HepG2 (cell line): ENCODE data around the gene DDX20. TPM values are rescaled to one million over a fixed set of nuclear protein-coding genes. Genes with fewer than 3 reads are reported as not detected.

Source experiments
- ATAC-seq: fragments of 200-7000 bp; cut with Tn5 transposase; 3 replicates; pipeline ENCODE4 v1.9.1; 2020; ENCODE audit warnings: mild to moderate bottlenecking, moderate library complexity
- BruUV-seq: library from RNA; stranded (reverse); fragments of 400-500 nt; replicated peaks from 2 replicates; lab custom pipeline; 2021; lab: Mats Ljungman, UMichigan
- CTCF ChIA-PET: fragments of 300-600 bp; formaldehyde crosslinking; extraction: SDS; loops from one replicate; lab custom pipeline; 2021; ENCODE audit warnings: low total read pairs, inconsistent platforms, low intra/inter-chr PET ratio; lab: Yijun Ruan, JAX
- POLR2A ChIA-PET: fragments of 350-600 bp; sonication (Branson Sonifier 250); formaldehyde crosslinking; loops from one replicate; lab custom pipeline; 2020; ENCODE audit warnings: antibody characterized with exemption, inconsistent platforms; lab: Yijun Ruan, JAX
- DNase-seq: peaks from one replicate; pipeline ENCODE4 v3.0.0-alpha.2; 2015; ENCODE audit warnings: low spot score
- FAIRE-seq: peaks from 3 replicates; lab custom pipeline; 2011; peaks lifted over from hg19 to GRCh38; lab: Jason Lieb, UNC
- H2AFZ ChIP-seq: one replicate; pipeline ENCODE4 v1.6.1; 2011; ENCODE audit warnings: low read length, inconsistent platforms
- H3K27ac ChIP-seq: fragments of 300-600 bp; 3 replicates; pipeline ENCODE4 v1.8.0; 2011; ENCODE audit warnings: mixed run types, mild to moderate bottlenecking, mixed read lengths, low read length, inconsistent platforms; ENCODE audit not compliant: insufficient read depth; ENCODE audit errors: extremely low read length
- H3K27me3 ChIP-seq, 2 experiments: fragments of 200-600 bp in 1 of 2; 2 replicates in 1 of 2; 3 replicates in 1 of 2; pipeline versions ENCODE4 v1.6.0 to v1.8.0; 2011; ENCODE audit warnings: low read length in 2 of 2, mild to moderate bottlenecking in 2 of 2, moderate library complexity in 2 of 2, inconsistent platforms in 1 of 2; ENCODE audit not compliant: insufficient read depth in 2 of 2, control insufficient read depth in 1 of 2
- H3K36me3 ChIP-seq, 2 experiments: fragments of 200-600 bp in 1 of 2; replicated peaks in 1 of 2; 2 replicates in 1 of 2; 3 replicates in 1 of 2; pipeline versions ENCODE4 v1.5.1 to v1.8.0; 2011; ENCODE audit warnings: low read length in 2 of 2, inconsistent platforms in 1 of 2; ENCODE audit not compliant: insufficient read depth in 2 of 2, control insufficient read depth in 1 of 2
- H3K4me1 ChIP-seq: 2 replicates; pipeline ENCODE4 v1.5.1; 2012; ENCODE audit warnings: low read length, inconsistent platforms; ENCODE audit not compliant: insufficient read depth
- H3K4me2 ChIP-seq: 2 replicates; pipeline ENCODE4 v1.6.0; 2011; ENCODE audit warnings: low read depth, low read length, inconsistent platforms
- H3K4me3 ChIP-seq, 3 experiments: fragments of 200-600 bp in 1 of 3; sonication (generic), shearing (Covaris generic) in 1 of 3; replicated peaks in 1 of 3; 2 replicates each; pipeline ENCODE4 v1.5.1; 2011 to 2016; ENCODE audit warnings: low read length in 3 of 3, inconsistent platforms in 2 of 3, low read depth in 2 of 3, mild to moderate bottlenecking in 2 of 3, control low read depth in 1 of 3, mixed read lengths in 1 of 3; ENCODE audit not compliant: insufficient read depth in 1 of 3
- H3K79me2 ChIP-seq: one replicate; pipeline ENCODE4 v1.6.1; 2011; ENCODE audit warnings: low read length, inconsistent platforms; ENCODE audit not compliant: insufficient read depth
- H3K9ac ChIP-seq: 2 replicates; pipeline ENCODE4 v1.6.0; 2011; ENCODE audit warnings: mild to moderate bottlenecking, low read depth, low read length, inconsistent platforms; ENCODE audit not compliant: insufficient read depth
- H3K9me3 ChIP-seq: 2 replicates; pipeline ENCODE4 v1.5.1; 2012; ENCODE audit warnings: mild to moderate bottlenecking, low read length
- H4K20me1 ChIP-seq: 2 replicates; pipeline ENCODE4 v1.6.0; 2011; ENCODE audit warnings: inconsistent platforms, mild to moderate bottlenecking, low read length, moderate library complexity; ENCODE audit not compliant: insufficient read depth
- JUN ChIP-seq: sonication (generic); formaldehyde crosslinking; IDR thresholded peaks from 2 replicates; pipeline ENCODE4 v1.4.0; 2020; ENCODE audit warnings: mild to moderate bottlenecking, missing genetic modification reagents
- KDM5A ChIP-seq: fragments of 200-600 bp; sonication (generic); IDR thresholded peaks from 2 replicates; pipeline ENCODE4 v1.7.0; 2018; ENCODE audit warnings: antibody characterized with exemption, mild to moderate bottlenecking, low read length, borderline replicate concordance
- SAP130 ChIP-seq: IDR thresholded peaks from 2 replicates; pipeline ENCODE4 v1.6.1; 2016; ENCODE audit warnings: low read depth
- YY1 ChIP-seq: IDR thresholded peaks from 2 replicates; pipeline ENCODE4 v1.6.1; 2011; ENCODE audit warnings: low read length, low read depth, moderate library complexity, mild to moderate bottlenecking; ENCODE audit not compliant: insufficient read depth, insufficient replicate concordance
- ZFX ChIP-seq: sonication (generic); formaldehyde crosslinking; IDR thresholded peaks from 2 replicates; pipeline ENCODE4 v1.4.0; 2020; ENCODE audit warnings: mild to moderate bottlenecking, low read depth, missing genetic modification reagents, moderate library complexity
- ZMYM2 ChIP-seq: sonication (generic); formaldehyde crosslinking; IDR thresholded peaks from 2 replicates; pipeline ENCODE4 v1.8.0; 2022; ENCODE audit warnings: mild to moderate bottlenecking, missing genetic modification reagents
- ZNF18 ChIP-seq: sonication (generic); formaldehyde crosslinking; IDR thresholded peaks from 2 replicates; pipeline ENCODE4 v1.8.0; 2022; ENCODE audit warnings: mild to moderate bottlenecking, missing genetic modification reagents; ENCODE audit not compliant: insufficient replicate concordance
- ZNF468 ChIP-seq: sonication (generic); formaldehyde crosslinking; IDR thresholded peaks from 2 replicates; pipeline ENCODE4 v1.8.0; 2022; ENCODE audit warnings: mild to moderate bottlenecking, moderate library complexity, missing genetic modification reagents
- ZNF766 ChIP-seq: sonication (generic); formaldehyde crosslinking; IDR thresholded peaks from 2 replicates; pipeline ENCODE4 v1.5.0; 2020; ENCODE audit warnings: missing genetic modification reagents, borderline replicate concordance
- ZSCAN29 ChIP-seq: sonication (generic); formaldehyde crosslinking; conservative IDR thresholded peaks from 2 replicates; pipeline ENCODE4 v1.4.0; 2020; ENCODE audit warnings: mild to moderate bottlenecking, missing genetic modification reagents
- WGBS: methylation state at CpG from one replicate; pipeline ENCODE4 v1.1.6; 2017; ENCODE audit warnings: low lambda C conversion rate; 5-methylcytosine and 5-hydroxymethylcytosine counted together
- in situ Hi-C: cut with HindIII; loops from 2 replicates; pipeline ENCODE4 v1.10.0; 2017; ENCODE audit warnings: low pct_unique_long_range_greater_than_20kb; ENCODE audit not compliant: extremely low pct_ligation_motif_present
- intact Hi-C: fragments of 100-400 bp; cut with micrococcal nuclease; formaldehyde crosslinking; loops from one replicate; pipeline ENCODE4 v1.10.0; 2022; ENCODE audit not compliant: unreplicated experiment
- polyA plus RNA-seq, 8 experiments: library from polyadenylated mRNA; depleted of rRNA in 3 of 8; stranded (reverse) in 7 of 8; unstranded in 1 of 8; fragments of >200 nt; fragmentation: Illumina TruSeq in 4 of 8; extraction: Trizol in 4 of 8; gene quantifications; 2 replicates each; pipeline versions ENCODE4 v1.2.1 to v1.2.3, GENCODE V29; 2011 to 2016; ENCODE audit warnings: low read depth in 4 of 8, missing spikeins in 1 of 8, mixed read lengths in 1 of 8; ENCODE audit not compliant: insufficient read depth in 1 of 8
- total RNA-seq, 5 experiments: library from RNA; depleted of rRNA; stranded (reverse); fragments of >200 nt; fragmentation: Illumina TruSeq; extraction: Trizol; gene quantifications; 2 replicates each; pipeline ENCODE4 v1.2.3, GENCODE V29; 2016; ENCODE audit warnings: low read depth in 1 of 5
- TF ChIP-seq, protein P1 (sequence below): sonication (generic); formaldehyde crosslinking; IDR thresholded peaks from 2 replicates; pipeline ENCODE4 v1.5.0; 2020; ENCODE audit warnings: mild to moderate bottlenecking, missing genetic modification reagents, borderline replicate concordance
- TF ChIP-seq, protein P2 (sequence below): sonication (generic); formaldehyde crosslinking; IDR thresholded peaks from 2 replicates; pipeline ENCODE4 v1.9.0; 2022; ENCODE audit warnings: missing genetic modification reagents, mild to moderate bottlenecking, borderline replicate concordance

Gene DDX20
- total and polyA plus RNA-seq, 2 of the 13 experiments (the other 11 are each of a cell fraction or from before 2014, with no cell fraction given), result 4.0 to 14.3 TPM

DNA sequence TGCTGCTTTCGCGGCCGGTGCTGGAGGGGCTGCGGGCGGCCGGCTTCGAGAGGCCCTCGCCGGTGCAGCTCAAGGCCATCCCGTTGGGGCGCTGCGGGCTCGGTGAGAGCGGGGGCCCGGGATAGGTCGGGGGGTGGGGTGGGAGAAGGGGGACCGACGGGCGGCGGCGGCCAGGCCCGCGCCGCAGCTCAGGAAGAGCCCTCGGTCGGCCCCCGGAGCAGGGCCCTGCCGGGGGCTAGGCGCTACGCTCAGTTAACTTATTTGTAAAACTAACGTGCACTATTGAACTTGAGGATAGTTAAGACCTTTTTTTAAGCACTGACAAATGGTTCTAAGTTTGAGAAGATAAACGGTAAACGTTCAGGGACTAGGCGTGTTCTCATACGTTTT, 418 bp downstream of the DDX20 start:
- 1% methylated on average over 5 of the region's 35 CpGs for WGBS
- no TSS peak for BruUV-seq
- CTCF ChIA-PET, result interaction anchor here (1.9 kb wide), 1 partner anchor 41 kb away, joined by 19 read pairs; no protein-coding TSS in a partner anchor
- no peak for DNase-seq
- intact Hi-C loops, result loop anchor here (1.0 kb wide), 1 partner anchor 11 kb away; no protein-coding TSS in a partner anchor
- peak overlapping the region; percentile 91 for H3K9ac ChIP-seq
- peak overlapping the region; percentile 80 to 96 (median 87) for H3K4me3 ChIP-seq
- in situ Hi-C loops, result loop anchor here (5.0 kb wide), 1 partner anchor 34 kb away; no protein-coding TSS in a partner anchor
- H2AFZ ChIP-seq, result no peak overlapping the region
- FAIRE-seq, result no peak
- peaks cover 46% of the 10 kb centered on the region for H3K4me1 ChIP-seq
- peak overlapping the region; percentile 89 for H3K4me2 ChIP-seq
- peaks cover 0 to 16% of the 10 kb centered on the region in 2 experiments; a peak in 4 of 5 replicates for H3K36me3 ChIP-seq
- POLR2A ChIA-PET, result interaction anchor here (0.6 to 3.4 kb wide), 4 partner anchors 11 to 163 kb away, joined by 3 to 22 read pairs (median 5); partner anchors contain the start of gene INKA2
- peak overlapping the region; percentile 83 for H3K27ac ChIP-seq
- H3K9me3 ChIP-seq, result no peaks in the 10 kb centered on the region
- no peaks in the 10 kb centered on the region; a peak in 1 of 5 replicates for H3K27me3 ChIP-seq
- peaks cover 23% of the 10 kb centered on the region for H3K79me2 ChIP-seq
- no peaks in the 10 kb centered on the region for H4K20me1 ChIP-seq
- ATAC-seq, result peak; percentile 65
- TF ChIP-seq ZMYM2 (CRISPR knock-in tag) (0 out of 2 replicates have a peak, but pooled peaks have one; percentile 3), ZSCAN29 (CRISPR knock-in tag) (no peak), SAP130 (CRISPR knock-in tag) (no peak), YY1 (no peak), ZNF766 (CRISPR knock-in tag) (no peak), JUN (no peak), ZNF468 (CRISPR knock-in tag) (no peak), ZFX (CRISPR knock-in tag) (peak; percentile 27; the same call in 1 of the 2 replicates), ZNF18 (CRISPR knock-in tag) (peak; percentile 1), KDM5A (no peak)
- TF ChIP-seq, protein P1, sequence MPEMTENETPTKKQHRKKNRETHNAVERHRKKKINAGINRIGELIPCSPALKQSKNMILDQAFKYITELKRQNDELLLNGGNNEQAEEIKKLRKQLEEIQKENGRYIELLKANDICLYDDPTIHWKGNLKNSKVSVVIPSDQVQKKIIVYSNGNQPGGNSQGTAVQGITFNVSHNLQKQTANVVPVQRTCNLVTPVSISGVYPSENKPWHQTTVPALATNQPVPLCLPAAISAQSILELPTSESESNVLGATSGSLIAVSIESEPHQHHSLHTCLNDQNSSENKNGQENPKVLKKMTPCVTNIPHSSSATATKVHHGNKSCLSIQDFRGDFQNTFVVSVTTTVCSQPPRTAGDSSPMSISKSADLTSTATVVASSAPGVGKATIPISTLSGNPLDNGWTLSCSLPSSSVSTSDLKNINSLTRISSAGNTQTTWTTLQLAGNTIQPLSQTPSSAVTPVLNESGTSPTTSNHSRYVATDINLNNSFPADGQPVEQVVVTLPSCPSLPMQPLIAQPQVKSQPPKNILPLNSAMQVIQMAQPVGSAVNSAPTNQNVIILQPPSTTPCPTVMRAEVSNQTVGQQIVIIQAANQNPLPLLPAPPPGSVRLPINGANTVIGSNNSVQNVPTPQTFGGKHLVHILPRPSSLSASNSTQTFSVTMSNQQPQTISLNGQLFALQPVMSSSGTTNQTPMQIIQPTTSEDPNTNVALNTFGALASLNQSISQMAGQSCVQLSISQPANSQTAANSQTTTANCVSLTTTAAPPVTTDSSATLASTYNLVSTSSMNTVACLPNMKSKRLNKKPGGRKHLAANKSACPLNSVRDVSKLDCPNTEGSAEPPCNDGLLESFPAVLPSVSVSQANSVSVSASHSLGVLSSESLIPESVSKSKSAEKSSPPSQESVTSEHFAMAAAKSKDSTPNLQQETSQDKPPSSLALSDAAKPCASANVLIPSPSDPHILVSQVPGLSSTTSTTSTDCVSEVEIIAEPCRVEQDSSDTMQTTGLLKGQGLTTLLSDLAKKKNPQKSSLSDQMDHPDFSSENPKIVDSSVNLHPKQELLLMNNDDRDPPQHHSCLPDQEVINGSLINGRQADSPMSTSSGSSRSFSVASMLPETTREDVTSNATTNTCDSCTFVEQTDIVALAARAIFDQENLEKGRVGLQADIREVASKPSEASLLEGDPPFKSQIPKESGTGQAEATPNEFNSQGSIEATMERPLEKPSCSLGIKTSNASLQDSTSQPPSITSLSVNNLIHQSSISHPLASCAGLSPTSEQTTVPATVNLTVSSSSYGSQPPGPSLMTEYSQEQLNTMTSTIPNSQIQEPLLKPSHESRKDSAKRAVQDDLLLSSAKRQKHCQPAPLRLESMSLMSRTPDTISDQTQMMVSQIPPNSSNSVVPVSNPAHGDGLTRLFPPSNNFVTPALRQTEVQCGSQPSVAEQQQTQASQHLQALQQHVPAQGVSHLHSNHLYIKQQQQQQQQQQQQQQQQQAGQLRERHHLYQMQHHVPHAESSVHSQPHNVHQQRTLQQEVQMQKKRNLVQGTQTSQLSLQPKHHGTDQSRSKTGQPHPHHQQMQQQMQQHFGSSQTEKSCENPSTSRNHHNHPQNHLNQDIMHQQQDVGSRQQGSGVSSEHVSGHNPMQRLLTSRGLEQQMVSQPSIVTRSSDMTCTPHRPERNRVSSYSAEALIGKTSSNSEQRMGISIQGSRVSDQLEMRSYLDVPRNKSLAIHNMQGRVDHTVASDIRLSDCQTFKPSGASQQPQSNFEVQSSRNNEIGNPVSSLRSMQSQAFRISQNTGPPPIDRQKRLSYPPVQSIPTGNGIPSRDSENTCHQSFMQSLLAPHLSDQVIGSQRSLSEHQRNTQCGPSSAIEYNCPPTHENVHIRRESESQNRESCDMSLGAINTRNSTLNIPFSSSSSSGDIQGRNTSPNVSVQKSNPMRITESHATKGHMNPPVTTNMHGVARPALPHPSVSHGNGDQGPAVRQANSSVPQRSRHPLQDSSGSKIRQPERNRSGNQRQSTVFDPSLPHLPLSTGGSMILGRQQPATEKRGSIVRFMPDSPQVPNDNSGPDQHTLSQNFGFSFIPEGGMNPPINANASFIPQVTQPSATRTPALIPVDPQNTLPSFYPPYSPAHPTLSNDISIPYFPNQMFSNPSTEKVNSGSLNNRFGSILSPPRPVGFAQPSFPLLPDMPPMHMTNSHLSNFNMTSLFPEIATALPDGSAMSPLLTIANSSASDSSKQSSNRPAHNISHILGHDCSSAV (CRISPR knock-in tag), result no peak
- TF ChIP-seq, protein P2, sequence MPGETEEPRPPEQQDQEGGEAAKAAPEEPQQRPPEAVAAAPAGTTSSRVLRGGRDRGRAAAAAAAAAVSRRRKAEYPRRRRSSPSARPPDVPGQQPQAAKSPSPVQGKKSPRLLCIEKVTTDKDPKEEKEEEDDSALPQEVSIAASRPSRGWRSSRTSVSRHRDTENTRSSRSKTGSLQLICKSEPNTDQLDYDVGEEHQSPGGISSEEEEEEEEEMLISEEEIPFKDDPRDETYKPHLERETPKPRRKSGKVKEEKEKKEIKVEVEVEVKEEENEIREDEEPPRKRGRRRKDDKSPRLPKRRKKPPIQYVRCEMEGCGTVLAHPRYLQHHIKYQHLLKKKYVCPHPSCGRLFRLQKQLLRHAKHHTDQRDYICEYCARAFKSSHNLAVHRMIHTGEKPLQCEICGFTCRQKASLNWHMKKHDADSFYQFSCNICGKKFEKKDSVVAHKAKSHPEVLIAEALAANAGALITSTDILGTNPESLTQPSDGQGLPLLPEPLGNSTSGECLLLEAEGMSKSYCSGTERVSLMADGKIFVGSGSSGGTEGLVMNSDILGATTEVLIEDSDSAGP, result 0 out of 2 replicates have a peak, but pooled peaks have one; percentile 8
